Astrocyte of the cerebellum (primary cell): ENCODE measurements around the gene TECTB.

Experiments
- DNase-seq: peaks from one replicate; pipeline ENCODE4 v3.0.0-alpha.2; 2011; ENCODE audit warnings: low read depth
- H3K4me3 ChIP-seq: 2 replicates; pipeline ENCODE4 v1.5.1; 2011; ENCODE audit warnings: mild to moderate bottlenecking, low read depth, low read length, moderate library complexity
- in situ Hi-C: cut with HindIII; loops from 2 replicates; pipeline ENCODE4 v1.10.0; 2017; ENCODE audit warnings: low sequenced_read_pairs
- TF ChIP-seq, protein P1 (sequence below): IDR thresholded peaks from 2 replicates; pipeline ENCODE4 v1.5.1; 2012; ENCODE audit warnings: low read length, low read depth, moderate library complexity, mild to moderate bottlenecking; ENCODE audit errors: missing control alignments

Gene TECTB

DNA sequence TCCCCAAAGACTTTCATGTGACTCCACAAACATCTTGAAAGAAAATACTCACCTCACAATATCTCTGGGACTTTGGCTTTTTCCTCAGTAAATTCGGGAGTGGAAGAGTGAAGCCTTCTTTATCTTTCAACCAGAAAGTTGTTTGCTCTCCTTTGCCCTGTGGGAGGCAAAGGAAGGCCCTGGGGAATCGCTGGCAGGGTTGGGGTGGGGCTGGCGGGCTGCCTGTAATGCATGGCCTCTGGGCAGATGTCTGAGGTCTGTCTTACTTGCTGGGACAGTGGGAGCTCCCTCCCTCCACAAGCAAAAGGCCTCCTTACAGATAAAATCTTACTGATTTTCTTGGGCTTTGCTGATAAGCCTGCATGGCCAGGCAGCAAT lies 24.9 kb downstream of the TECTB start:
- DNase-seq = no peak
- H3K4me3 ChIP-seq = no peak overlapping the region
- in situ Hi-C loops = no loop called here
- TF ChIP-seq, protein P1, sequence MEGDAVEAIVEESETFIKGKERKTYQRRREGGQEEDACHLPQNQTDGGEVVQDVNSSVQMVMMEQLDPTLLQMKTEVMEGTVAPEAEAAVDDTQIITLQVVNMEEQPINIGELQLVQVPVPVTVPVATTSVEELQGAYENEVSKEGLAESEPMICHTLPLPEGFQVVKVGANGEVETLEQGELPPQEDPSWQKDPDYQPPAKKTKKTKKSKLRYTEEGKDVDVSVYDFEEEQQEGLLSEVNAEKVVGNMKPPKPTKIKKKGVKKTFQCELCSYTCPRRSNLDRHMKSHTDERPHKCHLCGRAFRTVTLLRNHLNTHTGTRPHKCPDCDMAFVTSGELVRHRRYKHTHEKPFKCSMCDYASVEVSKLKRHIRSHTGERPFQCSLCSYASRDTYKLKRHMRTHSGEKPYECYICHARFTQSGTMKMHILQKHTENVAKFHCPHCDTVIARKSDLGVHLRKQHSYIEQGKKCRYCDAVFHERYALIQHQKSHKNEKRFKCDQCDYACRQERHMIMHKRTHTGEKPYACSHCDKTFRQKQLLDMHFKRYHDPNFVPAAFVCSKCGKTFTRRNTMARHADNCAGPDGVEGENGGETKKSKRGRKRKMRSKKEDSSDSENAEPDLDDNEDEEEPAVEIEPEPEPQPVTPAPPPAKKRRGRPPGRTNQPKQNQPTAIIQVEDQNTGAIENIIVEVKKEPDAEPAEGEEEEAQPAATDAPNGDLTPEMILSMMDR = no peak

DNA sequence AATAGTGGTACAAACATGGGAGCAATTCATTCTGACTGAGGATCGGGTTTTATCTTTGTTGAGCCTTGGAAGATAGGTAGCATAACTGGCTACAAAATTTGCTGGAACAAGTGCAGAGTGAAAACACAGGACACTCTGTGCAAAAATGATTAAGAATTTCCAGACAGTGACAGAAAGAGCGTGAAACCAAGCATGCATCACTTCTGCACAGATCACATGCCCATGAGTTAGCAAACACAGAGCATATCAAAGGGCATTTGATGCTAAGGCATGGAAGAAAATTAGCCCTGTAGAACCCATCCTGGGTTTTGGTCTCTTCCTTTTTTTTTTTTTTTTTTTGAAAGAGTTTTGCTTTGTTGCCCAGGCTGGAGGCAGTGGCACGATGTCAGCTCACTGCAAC lies 28.3 kb downstream of the TECTB start:
- DNase-seq = no peak
- TF ChIP-seq, protein P1 = no peak
- no peak overlapping the region for H3K4me3 ChIP-seq
- in situ Hi-C loops = no loop called here

DNA sequence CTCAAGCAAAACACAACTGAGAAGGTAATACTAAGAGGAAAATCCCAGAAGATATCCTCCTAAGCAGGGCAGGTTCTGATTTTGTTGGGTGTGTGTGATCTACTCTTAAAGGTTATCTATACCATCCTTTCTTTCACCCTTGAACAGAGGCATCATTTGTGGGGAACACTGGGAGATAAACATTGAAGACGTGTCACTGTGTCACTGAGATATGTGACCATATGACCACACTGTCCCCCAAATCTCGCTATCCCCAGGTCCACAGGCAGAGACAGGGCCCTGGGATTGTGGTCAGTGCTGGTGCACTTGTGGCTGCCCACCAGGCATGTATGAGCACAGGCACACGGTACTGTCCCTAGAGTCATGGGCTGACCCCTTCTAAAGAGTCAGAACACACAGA lies 30.0 kb downstream of the TECTB start:
- DNase-seq = no peak
- in situ Hi-C loops = no loop called here
- no peak overlapping the region for H3K4me3 ChIP-seq
- TF ChIP-seq, protein P1 = no peak

DNA sequence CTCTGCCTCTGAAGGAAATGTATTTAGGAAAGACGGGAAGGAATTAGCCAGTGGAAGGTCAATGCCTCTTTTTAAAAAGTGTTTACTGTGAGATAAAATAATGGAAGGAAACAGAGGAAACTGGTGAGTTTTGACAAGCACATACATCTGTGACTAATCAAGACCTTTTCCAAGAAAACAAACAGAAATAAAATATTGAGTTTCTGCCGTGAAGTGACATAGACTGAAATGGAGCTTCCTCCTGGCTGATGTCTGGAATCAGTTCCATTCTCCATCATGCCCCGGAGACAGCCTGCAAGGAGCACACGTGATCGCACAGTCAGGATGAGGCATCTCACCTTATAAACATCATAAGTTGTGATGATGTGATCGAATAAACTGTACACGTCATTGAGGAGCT lies 30.7 kb downstream of the TECTB start:
- no peak for DNase-seq
- in situ Hi-C loops = no loop called here
- no peak overlapping the region for H3K4me3 ChIP-seq
- TF ChIP-seq, protein P1 = no peak

DNA sequence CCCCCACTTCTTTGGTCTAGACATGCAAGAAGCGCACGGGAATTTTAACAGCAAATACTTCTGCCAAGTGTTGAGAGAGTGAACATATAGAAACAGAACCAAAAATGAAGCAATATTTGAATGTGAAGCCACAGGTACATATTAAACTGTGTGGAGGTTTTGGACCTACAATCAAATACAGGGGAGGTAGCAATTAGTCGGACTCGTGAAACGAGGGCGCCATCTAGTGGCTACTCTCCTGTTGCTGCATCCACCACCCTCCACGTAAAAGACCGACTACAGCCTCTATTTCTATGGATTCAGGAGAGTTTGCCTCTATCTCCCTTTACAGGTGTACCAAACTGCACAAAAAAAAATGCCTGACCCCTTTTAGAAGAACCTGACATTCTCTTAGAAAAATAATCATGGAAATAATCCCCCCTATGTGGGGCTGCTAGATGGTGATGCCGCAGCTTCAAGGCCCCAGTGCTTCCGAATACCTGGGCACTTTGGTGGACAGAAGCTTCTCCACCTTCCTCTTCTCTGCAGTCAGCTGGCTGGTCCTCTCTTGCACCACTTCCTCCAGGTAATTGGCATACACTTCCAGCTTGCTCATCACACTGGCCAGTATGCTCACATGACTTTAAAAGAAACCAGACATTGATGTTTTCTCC lies 31.7 kb downstream of the TECTB start:
- DNase-seq = peak; percentile 49
- no peak overlapping the region for H3K4me3 ChIP-seq
- in situ Hi-C loops = no loop called here
- TF ChIP-seq, protein P1 = peak; percentile 90

DNA sequence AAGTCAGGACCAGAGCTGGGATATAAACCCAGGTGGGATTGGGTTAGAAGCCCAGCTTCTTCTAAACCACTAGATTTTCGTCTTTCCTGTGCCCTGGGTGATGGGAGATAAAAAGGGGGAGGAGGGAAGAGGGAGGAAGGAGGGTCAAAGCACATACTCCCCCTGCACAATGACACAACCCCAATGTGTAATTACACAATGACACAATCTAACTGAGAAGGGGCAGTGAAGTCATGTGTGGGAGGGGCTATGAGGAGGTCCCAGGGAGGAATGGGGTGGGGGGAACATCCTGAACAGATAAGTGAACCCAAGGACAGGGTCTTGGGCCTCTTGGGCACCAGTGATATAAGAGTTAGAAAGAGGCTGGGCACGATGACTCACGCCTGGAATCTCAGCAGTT lies 44.5 kb downstream of the TECTB start:
- H3K4me3 ChIP-seq = no peak overlapping the region
- DNase-seq = no peak
- in situ Hi-C loops = no loop called here
- TF ChIP-seq, protein P1 = no peak
